HG02943 (cell line): ENCODE results near the gene ZBTB22.

Experiments
- ATAC-seq: cut with Tn5 transposase; IDR thresholded peaks from one replicate; pipeline ENCODE4 v1.9.1; 2021; ENCODE audit warnings: mild to moderate bottlenecking, low read depth, moderate library complexity; ENCODE audit not compliant: unreplicated experiment

ZBTB22 gene

GRCh38 chr6:33333666-33334065 is 16.1 kb upstream of the ZBTB22 start:
- ATAC-seq = no peak

GRCh38 chr6:33330736-33331135 is 13.2 kb upstream of the ZBTB22 start:
- no peak for ATAC-seq

GRCh38 chr6:33329058-33329457 is 11.5 kb upstream of the ZBTB22 start:
- ATAC-seq = no peak

- no peak for ATAC-seq
Observed at GRCh38 chr6:33324125-33324524, 6.6 kb upstream of the ZBTB22 start.

- peak; percentile 4 for ATAC-seq
Observed at GRCh38 chr6:33323623-33323948, 6.0 kb upstream of the ZBTB22 start.

DNA sequence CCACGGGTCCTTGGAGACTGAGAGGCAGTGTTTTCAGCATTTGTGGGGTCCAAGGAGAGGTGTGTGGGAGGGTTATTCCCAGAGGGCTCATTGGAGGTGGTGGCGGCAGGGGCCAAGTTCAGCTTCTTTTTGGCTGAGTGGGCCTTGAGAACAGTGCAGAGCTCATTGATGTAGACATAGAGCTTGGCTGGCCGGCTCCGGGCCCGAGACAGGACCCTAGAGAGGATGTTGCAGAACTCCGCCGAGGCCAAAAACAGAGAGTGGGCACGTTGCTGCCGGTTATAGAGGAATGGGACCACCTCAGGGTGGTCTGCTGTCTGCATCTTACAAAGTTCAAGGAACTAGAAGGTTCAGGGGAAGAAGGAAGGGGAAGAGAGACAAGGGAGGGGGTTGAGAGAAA is 3.7 kb upstream of the ZBTB22 start:
- no peak for ATAC-seq

DNA sequence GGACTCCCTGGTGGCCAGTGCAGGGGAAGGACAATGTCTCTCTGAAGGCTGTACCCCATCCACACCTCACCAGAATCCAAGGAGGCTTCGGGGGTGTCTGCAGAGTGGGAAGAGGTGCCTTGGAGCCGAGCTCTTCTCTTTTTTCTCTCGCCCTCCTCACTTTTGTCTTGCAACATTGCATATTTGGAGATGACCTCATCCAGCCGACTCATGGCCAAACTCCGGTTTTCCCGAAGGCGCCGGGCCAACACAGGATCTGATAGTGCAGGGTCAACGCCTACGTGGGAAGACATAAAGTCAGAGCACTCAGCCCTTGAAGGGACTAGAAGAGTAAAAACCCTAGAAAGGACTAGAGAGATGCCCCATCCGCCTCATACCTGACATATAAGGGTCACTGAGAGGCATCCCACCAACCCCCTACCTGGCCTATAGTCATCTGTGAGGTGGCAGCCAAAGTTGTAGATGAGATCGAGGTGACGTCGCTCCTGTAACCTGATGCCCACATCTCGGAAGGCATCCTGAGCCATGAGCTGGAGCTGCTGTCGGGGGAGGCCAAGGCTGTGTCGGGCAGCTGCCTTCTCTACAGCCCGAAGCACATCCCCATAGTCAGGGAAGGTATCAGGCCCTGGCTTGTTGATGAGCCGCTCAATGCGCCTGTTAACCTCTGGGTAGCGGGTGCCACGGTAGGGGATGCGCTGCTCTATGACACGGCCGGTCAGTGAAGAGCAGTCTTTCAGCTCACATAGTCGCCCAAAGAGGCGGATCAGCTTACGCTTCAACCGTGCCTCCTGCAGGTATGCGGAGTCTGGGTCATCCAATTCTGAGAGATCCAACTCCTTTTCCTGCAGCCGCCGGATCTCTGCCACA is 3.0 kb upstream of the ZBTB22 start:
- ATAC-seq = no peak

DNA sequence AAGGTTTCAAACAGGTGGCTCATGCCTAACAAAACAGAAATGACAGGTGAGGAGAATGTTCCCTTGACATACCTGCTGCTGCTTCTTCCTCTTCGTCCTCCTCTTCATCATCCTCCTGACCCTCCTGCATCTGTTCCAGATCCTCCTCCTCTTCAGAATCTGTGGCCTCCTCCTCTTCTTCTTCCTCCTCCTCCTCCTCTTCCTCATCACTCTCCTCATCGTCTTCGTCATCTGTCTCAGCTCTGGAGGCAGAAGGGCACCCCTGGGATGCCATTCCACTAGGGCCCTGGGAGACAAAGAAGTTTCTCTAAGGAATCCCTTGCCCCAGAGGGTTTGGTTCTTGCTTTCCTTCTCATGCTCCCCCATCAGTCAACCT is 2.4 kb upstream of the ZBTB22 start:
- ATAC-seq = no peak

GRCh38 chr6:33318426-33319073 is 1.0 kb upstream of the ZBTB22 start:
- ATAC-seq = no peak

- ATAC-seq = no peak
Observed at GRCh38 chr6:33317419-33317668, 200 bp downstream of the ZBTB22 start.

DNA sequence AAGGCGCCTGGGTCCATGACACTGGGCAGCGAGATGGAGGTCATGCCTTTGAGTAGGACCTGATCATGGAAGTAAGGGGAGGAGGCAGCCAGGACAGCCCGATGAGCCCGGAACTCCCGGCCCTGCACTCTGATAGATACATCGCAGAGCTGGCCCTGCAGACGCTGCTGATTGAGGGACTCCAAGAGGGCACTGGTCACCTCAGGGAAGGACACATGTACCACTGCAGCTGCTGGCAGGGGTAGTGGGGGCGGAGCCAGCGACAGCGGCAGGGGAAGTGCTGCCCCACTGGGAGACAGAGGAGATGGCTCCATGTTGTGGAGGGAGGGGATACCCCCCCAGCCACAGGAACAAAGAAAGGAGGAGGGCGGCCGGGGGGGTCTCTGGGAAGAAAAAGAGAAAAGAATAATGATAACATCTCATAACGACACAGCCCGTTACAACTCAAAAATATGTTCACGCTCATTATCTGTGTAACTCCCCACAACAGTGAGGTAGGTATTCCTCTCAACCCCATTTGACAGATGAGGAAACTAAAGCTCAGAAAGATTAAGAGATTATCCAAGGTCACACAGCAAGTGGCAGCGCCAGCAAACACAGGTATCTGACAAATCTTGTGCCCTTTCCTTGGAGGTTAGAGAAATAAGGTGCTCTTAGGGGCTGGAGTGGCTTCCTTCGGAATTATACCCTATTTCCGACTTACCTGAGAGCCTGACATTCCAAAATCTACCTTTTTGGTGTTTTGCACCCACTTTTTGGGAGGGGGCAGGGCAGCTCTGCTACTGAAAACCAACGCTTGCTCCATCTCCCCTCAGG is 733 bp downstream of the ZBTB22 start:
- ATAC-seq = no peak

GRCh38 chr6:33315793-33316602 is 1.5 kb downstream of the ZBTB22 start:
- no peak for ATAC-seq

- ATAC-seq = no peak
Observed at GRCh38 chr6:33314943-33315792, 2.4 kb downstream of the ZBTB22 start.

DNA sequence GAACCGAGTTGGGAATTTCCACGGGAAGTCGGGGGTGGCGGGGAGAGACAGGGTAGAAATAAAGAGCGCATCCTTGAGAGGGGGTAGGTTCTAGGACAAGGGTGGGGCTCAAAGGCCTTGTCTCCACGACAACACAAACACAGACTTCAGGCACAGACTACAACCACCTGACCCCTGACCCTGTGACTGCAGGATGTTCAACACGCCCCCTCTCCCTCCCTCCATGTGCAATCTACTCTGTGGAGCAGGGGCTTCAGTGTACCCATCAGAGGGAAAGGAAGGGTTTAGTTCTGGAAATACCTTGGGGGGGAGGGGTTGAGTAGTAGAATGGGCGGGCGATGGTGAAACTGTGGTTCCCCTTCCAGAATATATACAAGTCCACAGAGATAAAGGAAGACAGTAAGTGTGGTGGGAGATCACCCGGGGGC is 3.0 kb downstream of the ZBTB22 start:
- no peak for ATAC-seq

DNA sequence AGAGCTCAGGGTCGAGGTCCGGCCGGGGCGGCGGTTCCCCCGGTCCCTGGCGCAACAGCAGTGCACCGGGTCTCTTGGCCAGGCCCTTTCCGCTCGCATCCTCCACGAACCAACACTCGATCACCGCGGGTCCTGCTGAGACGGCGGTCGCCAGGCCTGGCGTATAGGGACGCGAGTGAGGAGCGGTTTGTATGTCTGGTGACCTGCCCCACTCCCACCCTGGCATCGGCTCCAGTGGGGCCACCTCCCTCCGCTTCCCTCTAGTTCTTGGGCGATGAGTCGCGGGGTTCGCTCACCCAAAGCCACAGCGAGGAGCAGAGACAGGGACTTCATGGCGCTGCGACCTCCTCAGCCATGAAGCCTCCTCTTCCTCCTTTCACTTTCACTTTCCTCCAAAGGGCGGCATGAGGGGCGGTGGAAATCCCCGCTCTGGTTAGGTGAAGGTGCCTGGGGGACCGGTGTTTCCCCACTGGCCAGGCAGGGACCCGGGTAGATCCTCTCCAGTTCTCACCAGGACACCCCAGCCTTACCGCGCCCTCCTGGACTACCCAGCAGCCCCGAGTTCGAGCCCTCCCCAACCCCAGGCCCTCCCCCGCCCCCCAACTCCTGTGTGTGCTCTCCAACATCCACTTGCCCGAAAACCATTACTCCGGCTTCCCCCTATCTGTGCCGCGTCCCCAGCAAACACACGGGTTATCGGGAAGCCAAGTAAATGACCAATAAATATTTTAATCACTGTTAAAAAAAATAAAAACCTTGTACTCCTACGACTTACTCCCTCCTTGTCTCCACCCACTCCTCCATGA is 3.6 kb downstream of the ZBTB22 start, which contains the start of gene TAPBP:
Gene TAPBP (minus strand): TSS at position 370 of the 806 bp plus-strand sequence. CDS start 37 bp downstream, at position 333.
- no peak for ATAC-seq

DNA sequence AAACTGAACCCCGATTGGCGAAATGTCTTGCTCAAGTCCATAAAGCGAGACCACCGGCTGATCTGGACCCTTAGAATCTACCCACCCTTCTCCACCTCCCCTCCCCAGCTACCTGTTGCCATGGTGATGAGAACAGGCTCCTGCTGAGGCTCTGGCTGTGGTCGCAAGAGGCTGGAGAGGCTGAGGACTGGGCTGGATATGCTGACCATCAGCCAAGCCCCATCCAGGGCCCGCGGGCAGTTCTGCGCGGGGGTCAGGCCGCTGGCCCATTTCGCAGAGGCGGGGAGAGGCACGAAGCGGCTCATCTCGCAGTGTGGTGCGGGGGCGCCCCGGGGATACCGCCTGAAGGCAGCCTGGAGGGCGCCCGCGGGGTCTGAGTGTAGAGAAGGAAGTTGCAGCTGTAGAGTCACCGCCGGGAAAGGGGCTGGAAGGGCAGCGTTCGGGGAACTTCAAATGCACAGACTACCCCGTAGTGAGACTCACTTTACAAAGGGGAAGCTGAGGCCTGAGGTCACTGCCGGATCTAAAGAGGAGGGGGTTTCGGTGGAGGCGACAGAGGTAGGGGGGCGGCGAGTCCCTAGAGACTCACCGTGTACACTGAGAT is 4.3 kb downstream of the ZBTB22 start:
- ATAC-seq = no peak

GRCh38 chr6:33312361-33313104 is 5.0 kb downstream of the ZBTB22 start:
- ATAC-seq = no peak

GRCh38 chr6:33306356-33306755 is 11.2 kb downstream of the ZBTB22 start:
- ATAC-seq = no peak
